Duodenal mucosa (tissue), 2 donors: Measurements from ENCODE around the gene CHN1.

Experiments used
- H3K27ac ChIP-seq: one replicate; pipeline ENCODE4 v1.7.0; 2013; ENCODE audit warnings: low read depth, low read length
- H3K27me3 ChIP-seq, 2 donors: one replicate each; pipeline ENCODE4 v1.7.0; 2013; ENCODE audit warnings: low read length in 2 of 2, control low read depth in 1 of 2; ENCODE audit not compliant: insufficient read depth in 2 of 2, control insufficient read depth in 1 of 2
- H3K36me3 ChIP-seq, 2 donors: one replicate each; pipeline ENCODE4 v1.7.0; 2013; ENCODE audit warnings: low read length in 2 of 2, control low read depth in 1 of 2; ENCODE audit not compliant: insufficient read depth in 2 of 2, control insufficient read depth in 1 of 2
- H3K4me1 ChIP-seq, 2 donors: one replicate each; pipeline ENCODE4 v1.7.0; 2013; ENCODE audit warnings: low read length in 2 of 2, control low read depth in 1 of 2; ENCODE audit not compliant: insufficient read depth in 2 of 2, control insufficient read depth in 1 of 2
- H3K4me3 ChIP-seq, 2 donors: one replicate each; pipeline ENCODE4 v1.7.0; 2013; ENCODE audit warnings: low read length in 2 of 2, low read depth in 1 of 2
- H3K9ac ChIP-seq, 2 donors: one replicate each; pipeline ENCODE4 v1.7.0; 2013; ENCODE audit warnings: low read length in 2 of 2, low read depth in 1 of 2
- H3K9me3 ChIP-seq, 2 donors: one replicate each; pipeline ENCODE4 v1.7.0; 2013; ENCODE audit warnings: low read length in 2 of 2, control low read depth in 1 of 2; ENCODE audit not compliant: control insufficient read depth in 1 of 2

The CHN1 gene

DNA sequence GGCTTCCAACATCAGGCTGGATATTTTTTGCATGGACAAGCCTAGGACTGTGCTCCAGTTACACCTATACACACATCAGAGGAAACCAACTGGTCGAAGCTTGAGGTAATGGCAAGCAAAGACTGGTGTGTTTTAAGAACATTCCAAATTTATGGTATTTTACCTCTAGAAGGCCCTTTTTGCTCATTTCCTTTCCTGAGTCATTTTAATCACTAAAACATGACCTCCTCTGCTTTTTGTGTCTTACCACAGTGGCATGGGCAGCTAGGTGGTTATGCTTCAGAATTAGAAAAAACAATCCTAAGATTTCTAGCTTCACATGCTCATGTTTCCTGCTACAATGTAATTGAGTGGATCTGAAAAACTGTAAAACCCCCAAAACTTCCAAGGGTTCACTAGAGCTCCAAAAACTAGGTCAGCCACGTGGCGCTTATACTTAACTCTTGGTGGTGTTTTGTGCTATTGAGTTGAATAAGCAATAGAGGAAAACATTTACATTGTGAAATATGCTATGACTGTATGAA, 210.3 kb downstream of the CHN1 start:
- no peaks in the 10 kb centered on the region for H3K27me3 ChIP-seq
- H3K4me3 ChIP-seq = no peak overlapping the region
- no peaks in the 10 kb centered on the region for H3K4me1 ChIP-seq
- no peaks in the 10 kb centered on the region for H3K36me3 ChIP-seq
- no peak overlapping the region for H3K27ac ChIP-seq
- H3K9ac ChIP-seq = no peak overlapping the region
- no peaks in the 10 kb centered on the region for H3K9me3 ChIP-seq

DNA sequence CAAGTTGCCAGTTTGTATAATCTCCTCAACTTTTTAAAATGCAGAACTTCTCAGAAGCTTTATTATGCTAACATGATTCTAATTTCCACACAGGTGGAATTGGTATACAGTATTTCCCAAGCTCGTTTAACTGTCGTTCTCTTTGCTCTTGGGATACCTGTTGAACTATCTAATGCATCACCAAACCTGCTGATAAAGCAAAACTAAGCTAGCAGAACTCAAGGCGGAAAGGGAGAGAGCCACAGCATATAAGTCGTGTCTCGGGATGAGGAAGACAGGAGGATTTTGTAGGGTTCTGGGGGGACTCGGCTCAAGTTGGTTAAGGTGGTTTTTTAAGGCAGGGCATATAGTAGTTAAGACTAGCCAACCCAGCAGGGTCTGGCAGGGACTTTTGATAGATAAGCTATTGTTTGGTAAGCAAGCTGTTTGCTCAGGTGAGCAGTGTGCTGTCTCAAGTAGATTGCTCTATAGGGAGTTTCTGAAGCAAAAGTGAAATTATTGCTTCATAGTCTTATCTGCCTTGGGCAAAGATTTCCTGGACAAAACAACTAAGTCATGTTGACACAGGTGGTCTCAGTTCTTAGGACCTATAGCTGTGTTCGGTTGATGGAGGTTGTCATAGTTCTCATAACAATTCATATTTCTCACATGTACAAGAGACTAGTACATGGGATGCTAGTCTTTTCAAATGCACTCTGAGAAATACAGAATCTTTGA, 212.7 kb downstream of the CHN1 start:
- H3K27me3 ChIP-seq = no peaks in the 10 kb centered on the region
- no peak overlapping the region for H3K4me3 ChIP-seq
- H3K9me3 ChIP-seq = no peaks in the 10 kb centered on the region
- H3K36me3 ChIP-seq = no peaks in the 10 kb centered on the region
- H3K4me1 ChIP-seq = no peaks in the 10 kb centered on the region
- H3K9ac ChIP-seq = no peak overlapping the region
- H3K27ac ChIP-seq = no peak overlapping the region

DNA sequence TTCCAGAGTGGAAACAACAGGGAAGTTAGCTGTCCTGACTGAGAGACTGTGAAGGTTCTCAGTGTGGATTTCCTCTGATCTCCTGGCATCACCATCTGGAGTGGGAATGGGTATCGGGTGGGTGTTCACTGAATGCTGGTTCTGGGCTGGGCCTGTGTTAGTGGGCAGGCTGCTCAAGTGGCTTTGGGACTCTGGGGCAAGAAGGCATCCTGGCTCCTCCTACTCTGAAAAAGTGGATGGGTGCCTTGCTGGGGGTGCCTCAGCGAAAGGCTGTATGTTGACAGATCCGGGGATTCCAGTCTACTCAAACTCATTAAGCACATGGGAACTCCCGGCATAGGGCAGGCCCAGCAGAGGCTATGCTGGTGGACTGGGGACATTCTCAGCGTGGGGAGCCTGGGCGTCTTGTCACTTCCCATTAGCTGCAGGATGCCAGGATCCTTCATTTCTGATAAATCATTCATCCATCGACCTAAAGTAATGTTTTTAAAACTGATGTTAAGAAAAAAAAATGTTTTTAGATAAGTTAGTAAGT, 213.4 kb downstream of the CHN1 start:
- Histone ChIP-seq H3K27ac (no peak overlapping the region), H3K36me3 (no peaks in the 10 kb centered on the region), H3K9me3 (no peaks in the 10 kb centered on the region), H3K27me3 (no peaks in the 10 kb centered on the region), H3K4me1 (no peaks in the 10 kb centered on the region), H3K9ac (no peak overlapping the region), H3K4me3 (no peak overlapping the region)

DNA sequence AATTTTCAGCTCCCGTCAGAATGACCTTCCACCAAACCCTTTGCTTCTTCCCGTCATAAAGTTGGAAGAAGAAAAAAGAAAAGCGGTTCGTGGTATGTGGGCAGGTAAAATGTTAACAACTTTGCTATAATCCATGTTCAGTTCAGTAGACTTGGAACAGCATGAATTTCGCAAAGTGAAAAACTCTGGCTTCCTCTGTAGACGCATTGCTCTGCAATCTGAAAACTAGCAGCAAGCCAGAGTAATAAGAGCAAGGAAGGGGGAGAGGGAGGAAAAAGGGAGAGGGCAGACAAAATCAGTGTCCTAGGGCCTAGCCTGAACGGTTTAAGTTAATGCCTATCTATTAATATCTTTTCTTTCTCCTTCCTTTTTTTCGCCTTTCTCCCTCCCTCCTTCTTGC, 214.2 kb downstream of the CHN1 start:
- no peaks in the 10 kb centered on the region for H3K4me1 ChIP-seq
- no peak overlapping the region for H3K4me3 ChIP-seq
- no peaks in the 10 kb centered on the region for H3K9me3 ChIP-seq
- no peak overlapping the region for H3K9ac ChIP-seq
- H3K27me3 ChIP-seq = no peaks in the 10 kb centered on the region
- H3K36me3 ChIP-seq = no peaks in the 10 kb centered on the region
- no peak overlapping the region for H3K27ac ChIP-seq

DNA sequence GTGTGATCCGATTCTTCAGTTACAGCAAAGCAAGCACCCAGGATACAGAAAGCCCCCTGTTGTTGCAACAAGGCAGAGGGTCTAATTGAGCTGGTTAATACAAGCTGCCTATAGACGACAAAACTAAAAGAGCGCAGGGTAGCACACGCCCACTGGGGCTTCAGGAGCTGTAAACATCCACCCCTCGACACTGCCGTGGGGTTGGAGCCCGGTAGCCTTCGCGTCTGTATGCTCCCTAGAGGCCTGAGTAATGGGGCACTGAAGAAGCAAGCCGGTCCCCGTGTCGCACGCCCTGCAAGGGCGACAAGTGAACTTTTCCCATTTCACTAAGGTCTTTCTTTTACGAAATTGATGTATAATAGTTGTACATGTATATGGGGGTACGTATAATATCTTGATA, 216.2 kb downstream of the CHN1 start:
- H3K4me1 ChIP-seq = no peaks in the 10 kb centered on the region
- H3K9ac ChIP-seq = no peak overlapping the region
- no peaks in the 10 kb centered on the region for H3K9me3 ChIP-seq
- H3K27me3 ChIP-seq = no peaks in the 10 kb centered on the region
- no peak overlapping the region for H3K27ac ChIP-seq
- no peaks in the 10 kb centered on the region for H3K36me3 ChIP-seq
- no peak overlapping the region for H3K4me3 ChIP-seq

DNA sequence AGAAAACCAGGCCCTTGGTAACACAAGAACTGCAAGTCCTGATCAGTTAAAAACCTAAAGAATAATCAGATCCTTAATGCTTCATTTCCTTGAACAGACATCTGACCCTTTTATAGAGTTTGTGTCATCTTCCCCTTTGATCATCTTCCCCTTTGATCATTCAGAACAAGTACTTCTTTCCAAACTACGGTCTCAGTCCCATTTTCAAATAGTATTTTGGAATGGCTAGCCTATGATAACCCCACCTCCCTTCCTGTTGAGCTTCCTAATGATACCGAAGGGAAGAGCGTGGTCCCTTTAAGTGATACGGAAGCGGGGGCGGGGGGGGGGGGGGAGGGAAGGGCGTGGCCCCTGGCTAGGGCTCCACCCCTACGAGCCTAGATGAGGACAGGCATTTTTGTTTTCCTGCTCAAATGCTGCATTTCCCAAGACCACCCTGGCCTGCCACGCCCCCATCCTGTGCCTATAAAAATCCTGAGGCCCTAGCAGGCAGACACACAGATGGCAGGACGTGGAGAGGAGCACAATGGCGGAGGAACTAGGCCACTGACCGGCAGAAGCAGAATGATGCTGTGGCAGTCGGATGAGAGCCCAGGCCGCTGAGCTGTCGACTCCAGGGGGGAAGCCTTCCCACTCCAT, 216.8 kb downstream of the CHN1 start:
- Histone ChIP-seq H3K4me3 (no peak overlapping the region), H3K27ac (no peak overlapping the region), H3K9me3 (no peaks in the 10 kb centered on the region), H3K36me3 (no peaks in the 10 kb centered on the region), H3K27me3 (no peaks in the 10 kb centered on the region), H3K9ac (no peak overlapping the region), H3K4me1 (no peaks in the 10 kb centered on the region)

DNA sequence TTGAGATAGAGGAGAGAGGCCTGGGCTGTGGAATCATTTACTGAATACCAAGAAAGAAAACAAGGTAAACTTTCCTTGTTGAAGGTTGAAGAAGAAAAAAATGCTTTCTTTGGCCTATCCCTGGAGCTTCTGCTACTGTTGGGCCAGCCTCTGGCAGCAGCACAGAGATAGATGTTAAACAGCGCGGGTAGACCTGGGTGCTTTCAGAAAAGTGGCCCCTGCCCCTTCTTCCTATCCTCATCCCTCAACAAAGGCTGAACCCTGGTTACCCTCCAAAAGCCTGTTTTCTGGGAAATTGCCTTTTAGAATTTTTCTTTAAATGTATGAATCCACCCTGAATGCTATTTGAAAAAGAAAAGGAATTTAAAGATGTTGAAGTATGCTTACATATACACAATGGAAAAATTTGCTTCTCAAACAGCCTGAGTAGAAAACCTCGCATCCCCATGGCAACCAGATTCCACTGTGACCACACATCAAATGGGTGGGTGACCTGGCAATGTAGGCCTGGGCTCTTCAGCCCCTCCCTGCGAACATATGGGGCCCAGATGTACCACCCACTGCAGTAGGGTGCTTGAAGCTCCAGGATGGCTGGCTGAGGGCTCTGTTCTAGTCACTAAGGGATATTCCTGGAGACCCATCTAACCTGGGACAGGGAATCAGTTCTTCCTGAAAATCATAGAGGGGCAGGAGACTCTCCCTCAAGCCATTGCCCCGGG, 217.5 kb downstream of the CHN1 start:
- no peaks in the 10 kb centered on the region for H3K4me1 ChIP-seq

DNA sequence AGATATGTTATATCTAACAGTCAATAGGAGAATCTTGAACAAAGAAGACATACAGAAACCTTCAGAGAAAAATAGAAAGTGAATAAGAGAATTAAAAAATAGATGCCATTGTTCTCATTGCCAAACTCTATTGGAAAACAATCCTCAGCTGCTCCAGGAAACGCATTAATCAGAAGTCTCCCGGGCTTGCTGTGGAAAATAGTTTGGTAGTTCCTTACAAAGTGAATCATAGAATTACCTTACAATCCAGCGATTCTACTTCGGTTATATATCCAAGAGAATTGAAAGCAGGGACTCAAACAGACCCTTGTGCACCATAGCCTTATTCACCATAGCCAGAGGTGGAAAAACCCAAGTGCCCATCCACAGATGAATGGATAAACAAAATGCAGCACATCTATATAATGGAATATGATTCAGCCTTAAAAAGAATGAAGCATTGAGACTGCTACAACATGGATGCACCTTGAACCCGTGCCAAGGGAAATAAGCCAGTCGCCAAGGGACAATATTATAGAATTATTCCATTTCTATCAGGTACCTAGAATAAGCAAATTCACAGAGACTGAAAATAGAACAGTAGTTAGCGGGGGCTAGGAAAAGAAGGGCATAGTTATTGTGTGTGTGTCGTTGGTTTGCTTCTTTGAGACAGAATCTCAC, 219.0 kb downstream of the CHN1 start:
- Histone ChIP-seq H3K27me3 (no peaks in the 10 kb centered on the region), H3K4me1 (no peaks in the 10 kb centered on the region), H3K36me3 (no peaks in the 10 kb centered on the region), H3K9ac (no peak overlapping the region), H3K27ac (no peak overlapping the region), H3K4me3 (no peak overlapping the region), H3K9me3 (no peaks in the 10 kb centered on the region)

More for the DNA sequence above, 217.5 kb downstream of the CHN1 start:
- H3K9ac ChIP-seq = no peak overlapping the region
- H3K27me3 ChIP-seq = no peaks in the 10 kb centered on the region
- no peak overlapping the region for H3K27ac ChIP-seq
- H3K9me3 ChIP-seq = no peaks in the 10 kb centered on the region
- H3K4me3 ChIP-seq = no peak overlapping the region
- no peaks in the 10 kb centered on the region for H3K36me3 ChIP-seq

DNA sequence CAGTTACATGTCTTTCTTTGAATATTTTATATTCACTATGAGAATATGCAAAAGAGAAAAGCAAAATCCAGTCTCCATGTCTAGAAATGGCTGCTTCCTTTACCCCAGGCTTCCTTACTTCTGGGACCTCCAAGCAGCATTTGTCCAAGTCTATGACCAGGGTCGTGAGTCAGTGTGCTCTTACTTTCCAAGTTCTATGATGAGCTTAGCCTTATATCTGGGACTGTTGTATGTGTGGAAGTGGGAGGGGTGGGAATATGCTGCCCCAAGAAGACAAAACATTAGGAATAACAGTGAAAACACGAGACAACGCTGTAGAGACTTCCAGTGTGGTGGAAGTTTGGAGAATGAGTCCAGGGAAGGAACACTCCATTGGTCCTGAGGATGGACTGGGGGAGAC, 219.7 kb downstream of the CHN1 start:
- no peaks in the 10 kb centered on the region for H3K9me3 ChIP-seq

More for the DNA sequence above, 219.7 kb downstream of the CHN1 start:
- no peaks in the 10 kb centered on the region for H3K36me3 ChIP-seq
- no peak overlapping the region for H3K9ac ChIP-seq
- no peaks in the 10 kb centered on the region for H3K4me1 ChIP-seq
- H3K4me3 ChIP-seq = no peak overlapping the region
- no peak overlapping the region for H3K27ac ChIP-seq
- H3K27me3 ChIP-seq = no peaks in the 10 kb centered on the region
